Activated naive CD4-positive, alpha-beta T cell treated with Interleukin-2 at 50 U/mL for 16 hours (primary cell): ENCODE data around the gene FGF22.
A peak's percentile ranks its signal among the peaks of the same experiment; 100 is the strongest.
"Not testable (repeated sequence)": the region's sequence is repeated elsewhere in the genome, so short reads cannot be mapped to it uniquely, and the experiment has no call there.

Source experiments
- DNase-seq: peaks from one replicate; pipeline ENCODE4 v3.0.0-alpha.2; 2020

The FGF22 gene

DNA sequence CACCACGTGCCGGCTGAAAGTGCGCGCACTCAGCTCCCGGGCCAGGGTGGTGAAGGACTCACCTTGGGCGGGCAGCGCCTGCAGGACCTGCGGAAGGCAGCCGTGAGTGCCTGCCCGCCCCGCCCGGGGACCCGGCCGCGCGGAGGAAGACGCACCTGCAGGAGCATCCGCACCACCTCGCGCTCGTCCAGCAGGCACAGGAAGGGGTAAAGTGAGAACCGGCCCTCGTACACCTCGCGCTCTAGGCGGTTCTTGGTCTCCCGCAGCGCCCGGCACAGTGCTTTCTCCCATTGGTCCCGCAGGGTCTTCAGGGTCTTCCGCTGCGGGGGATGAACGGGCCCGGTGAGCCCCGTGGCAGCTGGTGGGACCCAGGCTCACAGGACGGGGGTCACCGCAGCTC is 17.0 kb upstream of the FGF22 start:
- DNase-seq, result no peak

DNA sequence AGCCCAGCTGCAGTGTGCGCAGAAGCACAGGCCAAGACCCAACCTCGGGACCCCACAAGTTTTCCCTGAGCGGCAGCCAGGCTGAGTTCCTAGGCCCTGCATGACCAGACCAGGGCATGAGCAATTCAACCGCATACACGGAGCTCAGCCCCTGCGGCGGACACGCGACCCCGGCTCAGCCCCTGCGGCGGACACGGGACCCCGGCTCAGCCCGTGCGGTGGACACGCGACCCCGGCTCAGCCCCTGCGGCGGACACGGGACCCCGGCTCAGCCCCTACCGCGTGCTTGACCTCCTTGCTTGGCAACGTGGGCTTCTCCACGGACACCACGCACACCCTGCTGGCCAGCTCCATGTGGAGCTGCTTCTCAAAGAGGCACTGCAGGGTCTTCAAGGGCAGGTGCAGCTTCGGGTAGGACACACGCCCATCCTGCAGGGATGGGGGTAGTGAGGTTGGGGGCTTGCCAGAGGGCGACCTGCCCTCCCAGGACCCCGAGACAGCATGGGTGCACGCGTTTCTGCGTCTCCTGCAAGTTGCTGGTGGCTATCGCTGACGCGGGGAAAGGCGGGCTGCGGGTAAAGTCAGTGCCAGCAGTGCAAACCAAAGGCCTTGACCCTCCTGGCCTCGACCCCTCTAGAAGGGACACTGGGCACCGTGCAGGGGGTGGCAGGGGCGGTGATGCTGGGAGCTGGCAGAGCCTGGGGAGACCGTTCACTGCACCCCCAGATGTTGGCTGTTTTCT is 16.3 kb upstream of the FGF22 start:
- no peak for DNase-seq

DNA sequence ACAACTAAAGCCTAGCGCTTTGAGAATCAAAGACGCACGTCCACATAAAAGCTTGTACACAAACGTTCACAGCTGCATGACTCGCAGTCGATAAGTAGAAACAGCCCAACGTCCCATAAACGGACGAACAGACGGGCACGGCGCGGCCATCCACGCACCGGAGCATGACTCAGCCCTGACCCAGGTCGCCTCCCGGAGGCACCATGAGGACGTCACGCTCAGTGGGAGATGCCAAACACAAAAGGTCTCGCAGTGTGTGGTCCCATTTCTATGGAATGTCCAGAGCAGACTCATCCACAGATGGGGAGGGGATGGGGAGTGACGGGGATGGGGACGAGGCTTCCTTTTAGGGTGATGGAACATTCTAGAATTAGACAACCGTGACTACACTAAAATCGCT is 15.7 kb upstream of the FGF22 start:
- no peak for DNase-seq

DNA sequence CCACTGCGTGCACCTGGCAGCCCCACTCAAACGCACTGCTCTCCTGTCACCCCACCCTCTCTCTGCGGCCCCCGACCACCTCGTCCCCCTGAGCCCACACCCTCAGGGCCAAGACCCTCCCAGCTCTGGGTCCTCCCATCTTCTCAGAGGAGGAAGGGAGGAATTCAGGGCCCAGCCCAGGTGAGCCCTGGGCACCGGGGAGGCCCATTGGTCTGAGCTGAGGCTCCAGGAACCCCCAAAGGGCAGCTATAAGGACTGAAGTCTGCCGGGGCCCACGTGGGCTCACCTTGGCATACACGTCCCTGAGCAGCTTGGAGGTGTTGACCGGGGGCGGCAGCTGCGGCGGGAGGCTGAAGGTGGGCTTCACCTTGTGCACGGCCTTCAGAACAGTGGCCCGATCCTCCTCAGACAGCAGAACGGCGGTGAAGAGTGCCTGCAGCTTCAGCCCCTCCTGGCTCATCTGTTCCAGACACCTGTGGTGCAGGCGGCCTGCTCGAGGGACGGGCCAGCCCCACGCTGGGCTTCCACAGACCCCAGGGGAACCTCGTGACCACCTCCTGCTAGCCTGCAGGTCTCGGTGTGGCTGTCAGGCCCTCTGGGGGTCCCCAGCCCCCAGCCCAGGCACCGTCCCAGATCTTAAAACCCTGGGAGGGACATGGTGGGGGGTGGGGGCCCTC is 15.1 kb upstream of the FGF22 start:
- no peak for DNase-seq

DNA sequence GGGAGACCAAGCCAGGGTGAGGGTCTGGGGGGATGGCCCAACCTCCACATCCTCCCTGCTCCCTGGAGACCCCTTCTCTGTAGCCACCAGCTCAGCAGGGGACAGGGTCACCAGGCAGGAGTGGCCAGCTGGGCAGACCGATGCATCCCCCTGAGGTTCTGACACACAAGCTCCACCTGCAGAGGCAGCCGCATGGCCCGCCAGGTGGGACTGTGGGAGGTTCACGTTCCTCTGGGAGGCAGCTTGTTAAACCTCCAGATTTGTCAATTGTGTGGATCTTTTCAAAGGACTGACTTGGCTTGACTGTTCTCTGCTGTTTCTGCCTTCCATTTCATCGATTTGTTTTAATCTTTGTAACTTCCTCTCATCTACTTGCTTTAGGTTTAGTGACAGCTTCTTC is 14.4 kb upstream of the FGF22 start:
- no peak for DNase-seq

DNA sequence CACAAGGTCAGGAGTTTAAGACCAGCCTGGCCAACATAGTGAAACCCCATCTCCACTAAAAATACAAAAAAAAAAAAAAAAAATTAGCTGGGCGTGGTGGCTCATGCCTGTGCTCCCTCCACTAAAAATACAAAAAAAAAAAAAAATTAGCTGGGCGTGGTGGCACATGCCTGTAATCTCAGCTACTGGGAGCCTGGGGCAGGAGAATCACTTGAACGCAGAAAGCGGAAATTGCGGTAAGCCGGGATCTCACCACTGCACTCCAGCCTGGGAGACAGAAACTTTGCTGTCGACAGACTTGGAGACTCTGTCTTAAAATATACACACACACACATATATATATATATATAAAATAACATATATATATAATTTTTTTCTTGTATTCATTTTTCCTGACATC is 13.1 kb upstream of the FGF22 start:
- not testable (repeated sequence) for DNase-seq

DNA sequence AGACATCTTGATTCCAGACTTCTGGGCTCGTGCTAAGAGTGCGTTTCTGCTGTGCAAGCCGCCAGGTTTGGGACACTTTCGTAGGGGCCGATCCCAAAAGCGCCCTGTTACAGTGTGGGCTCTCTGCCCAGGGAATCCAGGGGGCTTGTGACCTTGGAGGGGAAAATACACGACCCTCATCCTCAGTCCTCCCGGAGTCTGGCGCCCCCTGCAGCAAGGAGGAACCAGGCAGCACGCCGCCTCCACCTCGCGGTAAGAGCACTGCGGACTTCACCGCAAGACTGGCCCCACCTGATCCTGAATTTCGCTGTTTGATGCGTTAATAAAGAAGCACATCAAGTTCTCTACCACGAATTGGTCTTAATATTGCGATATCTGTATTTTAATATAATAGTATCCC is 11.5 kb upstream of the FGF22 start:
- no peak for DNase-seq

DNA sequence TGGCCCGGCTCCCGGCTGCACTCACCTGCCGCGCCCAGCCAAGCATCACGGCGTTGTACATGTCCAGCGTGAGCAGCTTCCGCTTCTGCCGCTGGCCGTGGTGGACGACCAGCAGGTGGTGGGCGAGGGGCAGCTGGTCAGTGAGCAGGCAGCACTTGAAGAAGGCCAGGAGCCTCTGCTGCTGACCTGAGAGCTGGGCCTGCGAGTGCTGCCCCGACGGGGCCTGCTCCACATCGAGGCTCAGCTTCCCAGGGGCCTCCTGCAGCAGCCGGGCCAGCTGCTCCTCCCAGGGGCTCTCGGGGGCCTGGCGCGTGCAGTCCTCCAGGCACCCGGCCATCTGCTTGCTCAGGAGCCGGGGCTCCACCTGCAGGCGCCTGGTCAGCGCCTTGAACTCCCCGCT is 10.2 kb upstream of the FGF22 start:
- not testable (repeated sequence) for DNase-seq

DNA sequence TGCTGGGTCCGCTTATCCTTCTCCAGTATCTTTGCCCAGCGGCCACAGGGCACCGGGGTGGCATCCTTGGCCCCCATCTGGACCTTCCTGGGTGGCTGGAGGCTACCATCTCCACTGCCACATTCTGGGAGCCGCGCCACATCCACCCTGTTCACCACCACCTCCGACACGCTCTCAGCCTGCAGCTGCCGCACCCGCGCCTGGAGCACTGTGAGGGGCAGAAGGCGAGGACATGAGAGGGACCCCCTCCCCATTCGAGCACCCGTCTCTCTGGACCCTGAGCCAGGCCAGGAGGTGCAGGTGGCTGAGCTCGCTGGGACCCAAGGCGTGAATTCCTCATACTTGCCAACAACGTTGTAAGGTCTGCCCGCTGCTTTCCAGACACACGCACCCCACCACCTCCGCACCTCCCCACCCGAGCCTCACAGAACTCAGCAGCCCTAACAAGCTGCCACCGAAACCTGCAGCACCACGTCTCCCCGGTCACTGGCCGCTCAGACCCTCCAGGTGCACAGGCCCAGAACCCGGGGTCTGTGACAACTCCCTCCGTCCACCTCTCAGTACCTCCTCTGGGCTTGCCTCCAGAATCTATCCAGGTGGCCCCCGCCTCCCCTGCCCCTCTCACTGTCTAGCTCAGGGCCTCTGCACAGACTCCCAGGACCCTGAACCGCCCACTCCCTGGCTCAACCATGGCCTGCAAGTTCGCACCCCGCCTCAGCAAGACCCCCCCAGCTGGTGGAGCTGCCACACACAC is 9.5 kb upstream of the FGF22 start:
- no peak for DNase-seq

DNA sequence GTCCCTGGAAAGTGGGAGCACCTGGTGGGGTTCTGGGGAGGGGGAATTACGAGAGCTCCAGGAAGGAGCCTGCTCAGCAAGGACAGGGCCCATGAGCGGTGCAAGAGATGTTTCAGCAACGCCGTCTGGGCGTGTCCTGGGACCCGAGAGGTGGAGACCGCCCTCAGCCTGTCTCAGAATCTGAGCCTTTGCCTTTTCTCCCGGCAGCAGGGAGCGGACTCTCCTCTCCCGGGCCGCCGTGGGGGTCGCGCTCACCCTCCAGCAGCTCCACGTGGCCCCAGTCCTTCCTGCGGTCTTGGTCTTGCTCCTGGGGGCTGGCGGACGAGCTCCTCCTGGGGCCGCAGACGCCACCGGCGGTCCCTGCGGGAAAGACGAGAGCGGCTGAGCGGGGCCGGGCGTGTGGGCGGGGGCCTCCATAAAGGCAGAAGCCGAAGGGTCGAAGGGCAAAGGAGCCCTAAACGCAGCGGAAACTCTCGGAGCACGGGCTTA is 7.1 kb upstream of the FGF22 start:
- peak; percentile 53 for DNase-seq

DNA sequence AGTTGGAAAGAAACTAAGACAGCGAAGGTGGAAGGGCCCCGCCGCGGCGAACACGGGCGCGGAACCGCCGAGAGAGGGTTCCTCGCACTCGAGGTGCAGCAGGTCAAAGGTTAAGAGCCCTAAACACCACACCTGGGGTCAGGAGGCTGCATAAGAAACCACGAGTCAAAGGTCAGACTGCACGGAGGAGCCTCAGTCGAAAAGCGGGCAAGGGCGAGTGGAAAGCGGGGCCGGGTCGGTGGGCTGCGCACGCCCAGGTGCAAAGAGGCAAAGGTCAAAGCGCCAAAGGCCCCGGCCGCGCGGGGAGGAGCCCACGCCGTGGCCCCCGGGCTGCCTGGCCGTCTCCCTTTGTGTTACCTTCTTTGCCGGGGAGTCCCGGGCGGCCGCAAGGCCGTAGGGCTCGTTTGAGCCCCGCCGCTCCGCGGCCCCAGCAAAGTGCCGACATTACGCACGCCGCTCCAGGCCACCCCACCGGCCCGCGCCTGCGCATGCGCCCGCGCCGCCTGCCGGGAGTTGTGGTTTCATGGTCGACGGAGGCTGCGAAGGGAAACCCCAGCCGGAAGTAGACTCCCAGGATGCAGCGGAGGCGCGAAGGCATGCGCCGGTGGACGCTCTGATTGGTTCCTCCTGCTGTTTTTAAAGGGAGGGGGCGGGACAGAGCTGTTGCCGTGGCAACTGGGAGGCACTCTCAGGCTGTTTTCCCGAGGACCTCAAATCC is 6.5 kb upstream of the FGF22 start, which contains the start of gene POLRMT:
TSS of gene POLRMT (minus strand) at position 470 of the 718 bp plus-strand sequence. CDS start at position 445, 25 bp downstream.
- DNase-seq, result peak; percentile 96

DNA sequence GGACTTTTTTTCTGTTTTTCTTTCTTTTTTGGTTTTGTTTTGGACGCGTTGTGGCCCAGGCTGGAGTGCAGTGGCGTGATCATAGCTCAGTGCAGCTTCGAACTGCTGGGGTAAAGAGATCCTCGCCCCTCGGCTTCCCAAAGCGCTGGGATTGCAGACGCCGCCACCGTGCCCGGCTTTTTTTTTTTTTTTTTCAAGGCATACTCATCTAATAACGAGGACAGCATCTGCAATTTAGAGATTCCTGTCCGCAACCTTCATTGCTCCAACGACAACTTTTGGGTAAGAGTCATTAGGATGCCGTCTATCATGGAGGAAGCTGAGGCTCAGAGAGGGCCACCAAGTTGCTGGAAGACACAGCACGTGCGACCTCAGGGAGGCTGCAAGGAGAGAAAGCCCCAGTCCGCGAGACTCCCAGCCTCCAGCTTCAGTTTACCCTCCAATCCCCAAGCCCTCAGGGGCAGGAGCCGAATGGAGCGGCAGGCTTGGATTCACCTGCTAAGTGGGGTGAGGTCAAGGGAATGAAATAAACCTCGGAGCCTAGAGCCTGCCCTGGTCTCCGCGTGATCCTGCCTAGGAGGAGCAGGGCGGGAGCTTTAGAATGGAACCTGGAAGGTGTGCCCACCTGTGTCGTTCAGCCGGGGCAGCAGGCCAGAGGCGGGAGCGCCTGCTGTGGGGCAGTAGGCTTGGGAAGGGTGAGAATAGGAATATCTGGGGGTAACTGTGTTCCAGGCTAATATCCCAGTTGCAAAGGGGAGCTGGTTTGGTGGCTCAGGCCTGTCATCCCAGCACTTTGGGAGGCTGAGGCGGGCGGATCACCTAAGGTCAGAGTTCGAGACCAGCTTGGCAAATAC is 5.7 kb upstream of the FGF22 start:
- DNase-seq, result no peak

DNA sequence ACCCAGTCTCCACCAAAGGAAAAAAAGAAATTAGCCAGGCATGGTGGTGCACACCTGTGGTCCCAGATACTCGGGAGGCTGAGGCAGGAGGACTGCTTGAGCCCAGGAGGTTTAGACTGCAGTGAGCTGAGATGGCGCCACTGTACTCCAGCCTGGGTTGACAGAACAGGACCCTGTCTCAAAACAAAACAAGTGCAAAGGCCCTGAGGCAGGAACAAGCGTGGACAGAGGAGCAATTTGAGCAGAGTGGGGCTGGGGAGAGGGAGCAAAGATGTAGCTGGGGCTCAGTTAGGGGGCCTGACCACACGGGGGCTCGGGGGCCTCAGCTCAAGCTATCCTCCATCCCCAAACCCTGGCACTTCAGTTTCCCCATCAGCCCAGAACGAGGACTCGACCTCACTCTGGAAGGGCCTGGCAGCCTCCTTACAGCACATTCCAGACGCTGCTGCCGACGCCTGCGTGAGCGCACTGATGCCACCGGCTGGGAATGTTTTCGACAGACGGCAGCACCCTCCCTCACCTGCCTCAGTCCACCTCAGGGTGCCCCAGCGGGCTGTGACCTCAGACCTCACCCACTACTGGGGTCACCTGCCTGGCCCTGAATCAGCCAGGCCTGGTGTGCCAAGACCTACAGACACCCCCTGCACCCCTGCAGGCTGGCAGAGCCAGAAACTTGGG is 4.6 kb upstream of the FGF22 start:
- no peak for DNase-seq

DNA sequence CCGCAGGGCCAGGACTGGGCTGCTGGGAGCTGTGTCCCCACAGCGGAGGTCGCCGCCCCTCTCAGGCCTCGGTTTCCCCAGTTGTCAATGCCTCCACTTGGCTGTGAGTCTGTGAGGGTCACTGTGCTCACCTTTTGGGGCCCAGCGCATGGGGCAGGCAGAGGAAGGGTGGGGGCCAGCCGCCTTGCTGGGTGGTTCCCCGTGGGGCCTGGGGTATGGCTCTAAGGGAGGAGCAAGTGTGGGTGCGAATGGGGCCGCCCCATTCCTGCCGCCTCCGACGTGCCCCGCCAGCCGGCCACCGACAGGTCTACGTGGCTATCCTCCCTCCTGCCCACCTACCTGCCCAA is 800 bp upstream of the FGF22 start:
- DNase-seq, result no peak

DNA sequence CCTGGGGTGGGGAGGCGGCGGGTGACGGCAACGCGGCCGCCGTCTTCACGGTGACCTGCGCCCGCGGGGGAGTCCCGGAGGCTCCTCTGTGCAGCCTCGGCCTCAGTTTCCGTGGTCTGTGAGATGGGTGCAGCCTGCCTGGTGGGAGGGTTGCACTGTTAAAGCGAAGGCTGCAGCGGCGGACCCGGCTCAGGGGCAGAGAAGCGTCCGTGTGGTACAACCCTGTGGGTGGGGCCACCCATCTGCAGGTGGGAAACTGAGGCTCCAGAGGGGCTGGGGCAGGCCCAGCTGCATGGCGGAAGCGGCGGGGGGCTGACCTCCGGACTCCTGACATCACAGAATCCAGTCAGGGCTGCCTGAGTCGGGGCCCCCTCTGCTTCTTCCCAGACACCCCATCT is 481 bp downstream of the FGF22 start:
- DNase-seq, result no peak

DNA sequence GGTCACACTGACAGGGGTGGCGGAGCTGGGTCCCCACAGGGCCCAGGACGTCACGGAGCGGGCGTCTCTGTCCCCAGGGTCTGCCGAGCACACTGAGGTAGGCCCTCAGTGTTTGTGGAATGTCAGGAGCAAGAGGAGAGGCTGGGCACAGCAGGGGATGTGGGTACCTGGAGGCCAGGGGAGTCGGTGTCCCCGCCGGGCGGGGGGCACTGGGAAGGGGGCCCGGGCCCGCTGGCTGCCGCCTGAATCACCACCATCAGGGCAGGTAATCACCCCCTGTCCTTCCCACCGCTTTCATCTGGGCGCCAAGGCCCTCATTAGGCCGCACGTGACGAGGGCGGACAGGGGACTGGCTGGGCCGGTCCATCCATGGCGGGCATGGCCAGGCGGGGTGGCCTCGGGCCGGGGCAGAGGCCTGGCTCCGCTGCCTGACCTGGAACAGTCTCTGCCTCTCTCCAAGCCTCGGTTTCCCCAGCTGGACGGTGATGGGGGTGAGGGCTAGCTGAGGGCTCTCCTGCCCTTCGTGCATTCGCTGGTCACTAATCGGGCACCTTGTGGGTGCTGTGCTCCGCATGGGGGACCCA is 1.0 kb downstream of the FGF22 start:
- no peak for DNase-seq

DNA sequence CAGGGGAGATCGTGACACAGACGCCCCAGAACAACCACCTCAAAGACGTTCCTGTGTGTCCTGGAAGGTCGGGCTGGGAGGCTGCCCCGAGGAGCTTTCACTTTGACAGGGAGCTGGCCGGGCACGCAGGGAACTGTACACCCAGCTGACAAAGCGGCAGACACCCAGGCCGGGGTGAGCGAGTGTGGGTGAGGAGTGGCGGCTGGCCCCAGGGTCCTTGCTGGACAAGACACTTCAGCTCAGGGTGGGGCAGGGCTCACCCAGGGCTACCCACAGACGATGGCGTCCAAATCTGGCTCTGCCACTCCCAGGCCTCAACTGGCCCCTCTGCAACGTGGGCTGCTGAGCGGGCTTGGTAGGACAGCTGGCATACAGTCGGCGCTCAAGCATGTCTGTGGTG is 2.0 kb downstream of the FGF22 start:
- no peak for DNase-seq

DNA sequence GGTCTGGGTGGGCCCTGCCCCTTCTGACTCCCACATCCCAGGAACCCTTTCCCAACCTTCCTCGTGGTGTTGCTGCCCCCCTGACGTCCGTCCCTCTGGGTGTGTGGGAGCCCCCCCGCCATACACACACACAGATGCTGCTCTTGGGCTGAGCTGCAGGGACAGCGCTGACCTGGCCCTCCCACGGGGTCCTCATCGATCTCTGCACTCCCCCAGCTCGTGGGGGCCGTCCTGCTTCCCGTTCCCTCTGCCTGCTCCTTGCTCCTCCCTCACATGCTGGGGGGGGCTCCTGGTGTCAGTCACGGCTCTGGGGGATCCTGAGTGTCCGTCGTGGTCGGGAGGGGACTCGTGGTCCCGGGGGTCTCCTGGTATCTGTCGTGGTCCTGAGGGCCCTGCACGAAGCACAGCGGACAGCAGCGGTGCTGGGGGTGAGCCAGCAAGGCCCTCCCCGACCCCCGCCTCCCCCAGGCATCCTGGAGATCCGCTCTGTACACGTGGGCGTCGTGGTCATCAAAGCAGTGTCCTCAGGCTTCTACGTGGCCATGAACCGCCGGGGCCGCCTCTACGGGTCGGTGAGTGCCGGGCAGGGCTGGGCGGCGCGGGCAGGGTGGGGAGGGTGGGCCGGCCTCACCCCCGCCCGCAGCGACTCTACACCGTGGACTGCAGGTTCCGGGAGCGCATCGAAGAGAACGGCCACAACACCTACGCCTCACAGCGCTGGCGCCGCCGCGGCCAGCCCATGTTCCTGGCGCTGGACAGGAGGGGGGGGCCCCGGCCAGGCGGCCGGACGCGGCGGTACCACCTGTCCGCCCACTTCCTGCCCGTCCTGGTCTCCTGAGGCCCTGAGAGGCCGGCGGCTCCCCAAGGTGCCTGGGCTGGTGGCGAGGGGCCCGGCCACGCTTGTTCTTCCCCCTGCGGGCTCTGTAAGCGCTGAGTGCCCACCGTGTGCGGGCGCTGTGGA is 3.4 kb downstream of the FGF22 start:
- no peak for DNase-seq

DNA sequence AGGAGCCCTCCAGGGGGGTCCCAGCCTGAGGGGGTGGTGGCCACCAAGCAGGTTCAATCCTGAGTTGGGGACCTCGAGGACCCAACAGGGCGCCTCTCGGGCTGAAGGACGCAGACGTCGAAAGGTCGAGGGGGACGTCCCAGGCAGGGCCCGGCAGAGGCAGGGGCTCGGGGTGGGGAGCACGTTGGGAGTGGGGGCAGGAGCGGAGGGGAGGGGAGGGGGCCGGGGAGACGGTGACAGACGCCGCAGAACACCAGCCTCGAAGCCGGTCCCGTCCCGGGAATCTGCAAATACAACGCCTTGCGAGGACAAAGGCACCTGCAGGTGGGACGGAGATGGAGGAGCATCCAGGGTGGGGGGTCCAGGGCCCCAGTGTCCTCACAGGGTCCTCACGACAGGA is 4.1 kb downstream of the FGF22 start:
- DNase-seq, result no peak

DNA sequence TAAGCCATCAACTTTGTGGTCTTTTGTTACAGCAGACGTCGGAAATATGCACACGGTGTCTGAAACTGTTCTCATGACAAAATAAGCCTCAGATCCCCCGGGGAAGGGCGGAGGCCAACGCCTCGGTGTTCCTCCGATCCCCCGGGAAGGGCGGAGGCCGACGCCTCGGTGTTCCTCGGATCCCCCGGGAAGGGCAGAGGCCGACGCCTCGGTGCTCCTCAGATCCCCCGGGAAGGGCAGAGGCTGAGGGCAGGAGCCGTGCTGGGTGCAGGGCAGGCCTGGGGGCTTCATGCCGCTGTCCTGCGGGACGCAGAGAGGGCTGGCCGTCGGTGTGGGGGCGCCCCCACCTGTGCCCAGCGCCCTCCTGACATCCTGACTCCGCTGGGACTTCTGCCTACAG is 4.7 kb downstream of the FGF22 start:
- no peak for DNase-seq
